GM20431 (cell line): ENCODE results near the gene TPRG1.

ENCODE experiments used
- in situ Hi-C: fragments of 300-500 bp; cut with MseI, MboI; formaldehyde crosslinking; loops from one replicate; pipeline ENCODE4 v1.15.0; 2020; ENCODE audit warnings: low sequenced_read_pairs; ENCODE audit not compliant: unreplicated experiment

Gene TPRG1

DNA sequence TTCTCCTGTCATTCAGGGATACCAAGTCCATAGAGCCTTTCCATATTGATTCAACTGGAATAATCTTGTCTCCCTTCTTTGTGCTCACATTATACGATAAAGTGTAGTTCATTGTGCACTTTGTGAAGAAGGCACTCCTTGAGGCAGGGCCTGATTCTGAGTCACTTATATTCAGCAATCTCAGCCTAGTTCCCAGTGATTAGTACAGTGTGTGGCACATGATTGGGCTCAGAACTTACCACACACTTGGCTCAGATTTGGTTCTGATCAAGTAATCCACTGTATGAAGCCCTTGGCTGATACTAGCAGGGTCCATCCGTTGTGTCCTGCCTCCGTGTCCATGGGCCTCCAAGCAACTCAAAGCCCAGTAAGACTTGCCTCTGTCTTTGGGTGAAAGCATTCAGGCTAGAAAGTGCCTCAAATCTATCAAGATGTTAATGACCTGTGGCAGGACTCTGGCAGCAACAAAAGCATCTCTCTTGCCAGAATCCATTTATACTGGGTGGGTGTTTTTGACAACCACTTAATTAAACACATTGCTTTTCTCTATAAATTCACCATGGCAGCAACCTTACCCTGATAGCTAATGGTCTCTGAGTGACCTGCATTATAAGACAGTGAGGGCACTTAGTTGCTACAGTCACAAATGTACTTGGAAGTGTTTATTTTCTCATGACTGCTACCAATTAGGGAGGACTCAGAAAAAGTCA, 51.3 kb downstream of the TPRG1 start:
- in situ Hi-C loops: no loop called here

DNA sequence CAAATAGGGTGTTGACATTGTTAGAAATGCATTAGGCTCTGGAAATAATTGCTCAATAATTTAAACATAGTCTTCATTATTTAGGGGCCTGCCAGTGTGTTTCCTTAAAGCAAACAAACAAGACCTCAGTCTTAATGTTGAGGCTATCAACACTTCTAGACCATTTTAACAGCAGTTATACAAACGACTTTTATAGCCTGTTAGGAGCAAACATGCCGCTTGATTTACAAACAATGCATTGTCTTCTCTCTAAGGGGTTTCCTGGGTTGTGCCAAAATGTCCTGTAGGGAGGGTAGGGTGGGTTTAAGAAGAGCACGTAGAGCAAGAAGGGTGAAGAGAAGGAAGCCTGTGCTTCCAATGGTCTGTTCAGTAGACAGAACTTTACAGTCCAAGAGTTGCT, 53.7 kb downstream of the TPRG1 start:
- in situ Hi-C loops: no loop called here

DNA sequence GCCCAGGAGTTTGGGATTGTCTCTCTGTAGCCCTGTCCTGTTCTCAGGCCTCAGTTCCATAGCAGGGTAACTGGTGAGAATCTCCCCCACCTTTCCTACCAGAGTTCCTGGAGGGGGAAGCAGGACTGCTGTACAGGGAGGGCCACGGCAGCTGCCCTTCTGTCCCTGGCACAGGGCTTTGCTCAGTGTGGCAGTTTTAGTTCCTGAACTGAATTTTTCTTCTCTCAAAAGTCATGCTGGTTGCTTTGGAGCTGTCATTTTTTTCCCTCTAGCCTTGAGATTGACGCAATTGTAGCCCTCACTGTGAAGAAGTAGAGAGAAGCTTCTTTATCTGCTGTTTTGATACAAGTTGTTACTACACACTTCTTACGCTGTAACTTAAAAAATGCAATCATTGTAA, 55.5 kb downstream of the TPRG1 start:
- in situ Hi-C loops: no loop called here

DNA sequence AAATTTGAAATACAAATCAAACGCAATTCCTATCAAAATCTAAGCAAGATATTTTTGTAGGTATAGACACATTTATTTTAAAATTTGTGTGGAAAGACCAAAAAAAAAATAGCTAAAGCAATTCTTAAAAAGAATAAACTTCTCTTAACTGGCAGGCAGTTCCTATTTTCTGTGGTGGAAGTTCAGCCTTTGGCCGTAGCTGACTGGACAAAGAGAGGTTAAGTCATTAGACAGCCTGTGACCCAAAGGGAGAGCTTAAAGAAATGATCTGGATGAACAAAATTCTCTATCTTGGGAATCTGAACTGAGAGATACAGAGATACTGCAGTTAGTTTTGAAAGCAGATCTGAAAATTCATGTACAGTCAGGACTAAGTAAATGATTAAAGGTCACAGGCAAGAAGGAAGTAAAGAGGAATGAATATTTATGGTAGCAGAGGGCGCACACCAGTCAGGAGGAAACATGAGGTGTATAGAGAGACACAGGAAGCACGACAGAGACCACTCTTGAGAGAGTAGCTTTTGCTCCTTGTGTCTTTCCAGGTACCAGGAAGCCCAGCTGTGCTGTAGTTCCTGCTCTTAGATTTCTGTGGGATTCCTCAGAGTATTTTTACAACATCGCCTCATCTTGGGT, 57.5 kb downstream of the TPRG1 start:
- in situ Hi-C loops: no loop called here

DNA sequence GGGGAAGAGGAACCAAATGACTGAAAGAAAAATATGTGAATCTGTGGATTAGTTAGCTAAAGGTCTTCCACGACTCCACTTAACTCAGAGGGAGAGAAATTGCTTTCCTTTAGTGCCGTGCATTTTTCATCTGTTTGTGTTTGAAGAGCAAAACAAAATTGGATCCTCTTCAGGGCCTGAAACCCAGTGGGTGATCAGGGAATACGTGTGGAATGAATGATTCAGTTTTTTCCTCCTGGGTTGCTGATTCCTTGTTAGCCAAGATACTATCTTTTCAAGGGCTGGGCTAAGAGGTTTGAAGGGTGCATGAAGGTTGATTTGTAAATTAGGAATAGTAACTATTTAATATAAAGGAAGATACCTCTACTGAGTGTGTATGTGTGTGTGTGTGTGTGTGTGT, 61.0 kb downstream of the TPRG1 start:
- in situ Hi-C loops: no loop called here

DNA sequence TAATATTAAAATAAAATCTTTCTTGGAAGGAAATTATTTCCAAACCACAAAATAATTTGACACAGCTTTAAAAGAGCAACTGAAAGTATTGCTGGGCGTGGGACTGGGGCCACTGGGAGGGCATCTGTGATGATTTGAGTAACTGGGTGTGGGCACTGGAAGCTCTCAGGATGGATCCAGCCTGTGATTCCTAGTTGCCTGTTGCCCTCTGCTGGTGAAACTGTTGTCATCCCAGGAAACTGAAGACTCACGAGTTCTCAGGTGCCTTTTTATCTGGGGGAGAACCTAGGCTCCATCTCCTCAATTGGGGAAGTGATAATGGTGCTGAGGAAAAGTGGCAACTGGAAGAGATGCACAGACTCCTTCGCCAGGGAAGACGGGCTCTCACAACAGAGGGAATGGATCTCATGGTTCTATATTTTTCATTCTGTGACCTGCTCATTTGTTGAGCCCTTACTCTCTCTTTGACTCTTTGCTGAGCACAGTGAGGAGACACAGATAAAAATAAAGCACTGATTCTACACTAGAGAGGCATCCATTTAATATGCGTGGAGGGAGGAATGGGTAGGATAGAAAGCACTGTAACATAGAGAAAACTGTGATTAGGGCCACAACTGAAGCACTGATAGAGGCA, 61.6 kb downstream of the TPRG1 start:
- in situ Hi-C loops: no loop called here

DNA sequence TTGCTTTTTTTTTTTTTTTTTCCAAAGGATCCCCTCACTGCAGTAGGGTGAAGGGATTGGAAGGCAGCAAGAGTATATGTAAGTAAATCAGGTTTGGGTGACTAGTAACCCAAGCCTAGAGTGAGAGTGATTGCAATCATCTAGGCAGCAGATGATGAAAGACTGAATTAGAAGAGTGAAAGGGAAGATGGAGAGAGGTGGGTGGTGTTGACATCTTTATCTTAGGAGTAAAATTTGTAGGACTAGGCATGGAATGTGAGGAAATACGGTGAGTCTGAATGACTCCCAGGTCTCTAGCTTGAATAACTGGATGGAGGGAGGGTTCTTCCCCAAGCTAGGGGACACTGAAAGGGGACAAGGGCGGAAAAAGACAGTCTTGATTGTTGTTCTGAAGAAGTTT, 63.4 kb downstream of the TPRG1 start:
- in situ Hi-C loops: no loop called here

DNA sequence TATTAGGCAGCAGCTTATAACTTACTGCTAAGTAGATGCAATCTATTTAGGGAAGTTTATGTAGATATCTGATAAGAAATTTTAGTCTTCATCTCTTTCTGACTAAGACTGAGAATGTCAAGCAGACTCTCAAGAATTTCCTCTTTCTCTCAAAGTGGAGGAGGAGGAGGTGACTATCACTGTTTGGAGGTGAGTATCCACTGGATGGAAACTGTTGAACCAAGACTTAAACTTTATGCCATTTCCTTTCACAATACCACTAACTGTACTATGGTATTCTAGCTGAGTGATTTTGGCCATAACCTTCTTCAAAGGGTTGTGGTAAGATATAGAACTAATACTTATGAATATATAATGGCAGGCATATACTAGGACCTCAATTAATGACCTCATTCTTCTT, 64.6 kb downstream of the TPRG1 start:
- in situ Hi-C loops: no loop called here

DNA sequence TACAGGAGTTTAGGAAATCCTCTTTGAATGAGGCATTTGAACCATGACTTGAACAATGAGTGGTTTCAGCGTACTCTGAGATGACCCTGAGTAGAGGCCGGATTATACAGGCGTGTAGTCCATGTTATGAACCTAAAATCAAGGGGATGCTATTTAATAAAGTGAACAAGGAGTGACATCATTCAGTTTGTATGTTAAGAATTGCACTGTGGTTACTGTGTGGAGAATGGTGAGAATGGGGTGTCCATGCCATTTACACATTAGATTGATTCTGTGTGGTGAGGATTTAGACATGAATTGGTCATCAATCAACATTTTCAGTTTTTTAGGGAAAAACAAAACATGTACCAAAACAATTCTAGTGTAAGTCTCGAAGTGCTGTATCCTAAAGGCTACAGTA, 65.8 kb downstream of the TPRG1 start:
- in situ Hi-C loops: no loop called here

DNA sequence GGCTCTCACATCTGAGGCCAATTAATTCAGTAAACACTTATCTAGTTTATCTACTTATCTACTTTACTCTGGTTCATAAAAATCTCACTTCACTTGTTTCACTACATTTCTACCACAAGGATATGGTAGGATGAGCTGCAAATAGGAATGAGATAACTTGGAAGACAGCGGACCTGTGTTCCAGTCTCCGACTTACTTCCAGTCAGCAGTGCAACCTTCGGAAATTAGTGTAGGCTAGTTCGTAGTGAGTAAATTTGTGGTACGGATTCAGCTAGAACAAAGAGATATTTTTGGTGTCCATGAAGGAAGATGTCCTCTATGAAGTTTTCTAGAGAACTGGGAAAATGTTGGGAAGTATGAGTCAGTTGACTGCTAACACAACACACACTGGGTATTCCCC, 66.3 kb downstream of the TPRG1 start:
- in situ Hi-C loops: no loop called here

DNA sequence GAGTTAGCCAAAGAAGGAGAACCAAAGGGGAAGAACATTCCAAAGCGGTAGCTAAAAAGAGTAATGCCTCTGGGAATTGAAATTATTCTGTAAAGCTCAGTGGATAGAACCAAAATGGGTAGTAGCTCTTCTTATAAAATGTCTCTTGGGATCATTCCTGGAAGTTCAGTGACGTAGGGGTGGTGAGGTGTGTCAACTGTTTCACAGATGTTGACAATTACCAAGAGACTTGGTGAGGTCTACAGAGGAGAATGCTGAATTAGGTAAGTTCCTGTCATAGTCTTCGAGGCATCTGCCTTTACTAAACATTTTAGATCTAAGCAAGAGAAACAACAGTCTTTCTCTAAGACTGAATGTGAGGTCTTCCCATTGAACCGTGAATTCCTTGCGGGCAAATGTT, 67.8 kb downstream of the TPRG1 start:
- in situ Hi-C loops: no loop called here

DNA sequence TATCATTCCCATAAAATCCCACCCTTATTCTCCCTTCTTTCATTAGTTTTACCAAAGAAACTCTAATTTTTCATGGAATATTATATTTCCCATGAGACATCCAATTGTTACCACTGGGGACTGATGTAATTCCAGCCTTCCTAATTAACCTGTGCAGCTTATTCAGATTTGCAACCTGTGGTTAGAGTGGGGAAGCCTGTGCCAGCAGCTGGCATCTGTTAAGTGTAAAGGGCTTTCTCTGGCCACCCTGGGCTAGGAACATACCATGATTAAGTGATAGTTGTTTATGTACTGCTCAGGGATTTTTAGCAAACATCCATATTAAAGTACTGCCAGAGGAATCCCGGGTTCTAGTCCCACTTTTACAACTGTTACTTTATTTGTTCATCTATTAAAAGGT, 78.2 kb downstream of the TPRG1 start:
- in situ Hi-C loops: no loop called here

DNA sequence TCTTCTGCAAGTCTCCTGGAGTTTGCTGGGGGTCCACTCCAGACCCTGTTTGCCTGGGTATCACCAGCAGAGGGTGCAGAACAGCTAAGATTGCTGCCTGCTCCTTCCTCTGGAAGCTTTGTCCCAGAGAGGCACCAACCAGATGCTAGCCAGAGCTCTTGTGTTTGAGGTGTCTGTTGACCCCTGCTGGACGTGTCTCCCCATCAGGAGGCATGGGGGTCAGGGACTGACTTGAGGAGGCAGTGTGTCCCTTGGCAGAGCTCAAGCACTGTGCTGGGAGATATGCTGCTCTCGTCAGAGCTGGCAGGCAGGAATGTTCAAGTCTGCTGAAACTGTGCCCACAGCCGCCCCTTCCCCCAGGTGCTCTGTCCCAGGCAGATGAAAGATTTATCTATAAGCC, 86.5 kb downstream of the TPRG1 start:
- in situ Hi-C loops: no loop called here

DNA sequence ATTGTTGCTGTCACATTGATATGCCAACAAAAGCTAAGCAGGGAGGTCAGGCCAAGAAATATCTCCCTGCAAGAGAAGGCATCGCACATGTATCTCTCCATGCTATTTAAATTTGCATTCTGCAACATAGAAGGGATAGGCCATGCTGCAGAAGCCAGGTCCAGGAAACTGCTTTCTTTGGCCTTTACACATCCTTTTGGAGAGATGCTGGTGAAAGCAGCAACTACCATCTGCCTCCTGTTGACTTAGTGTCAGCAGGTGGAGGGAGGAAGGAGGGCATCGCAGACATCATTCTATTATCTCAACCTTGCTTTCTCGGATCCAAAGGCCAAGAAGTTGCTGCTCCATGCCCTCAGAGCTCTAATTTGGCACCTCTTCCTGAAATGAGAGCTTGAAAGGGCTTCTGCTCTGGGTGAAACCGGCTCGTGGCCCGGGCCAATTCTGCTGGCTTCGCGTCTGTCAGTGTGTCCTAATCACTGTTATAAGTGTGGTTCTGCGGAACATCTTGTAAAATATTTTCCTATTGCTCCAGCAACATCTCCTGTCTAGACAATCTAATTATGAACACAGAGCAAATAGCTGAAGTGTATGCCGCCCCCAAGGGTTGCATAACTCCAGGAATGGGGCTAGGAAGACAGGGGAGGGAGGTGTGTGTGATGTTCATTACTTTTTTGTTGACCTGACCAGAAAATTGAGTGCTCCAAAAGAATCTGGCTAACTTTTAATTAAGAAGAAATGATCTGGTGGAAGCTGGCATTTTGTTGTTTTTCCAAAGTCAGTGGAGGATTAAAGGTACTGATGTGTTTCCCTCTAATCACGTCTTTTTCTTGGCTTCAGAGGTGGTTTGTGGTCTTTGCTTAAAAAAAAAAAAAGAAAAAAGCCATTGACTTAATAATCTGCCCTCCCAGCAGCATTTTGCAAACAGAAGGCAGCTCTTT, 89.1 kb downstream of the TPRG1 start:
- in situ Hi-C loops: no loop called here

DNA sequence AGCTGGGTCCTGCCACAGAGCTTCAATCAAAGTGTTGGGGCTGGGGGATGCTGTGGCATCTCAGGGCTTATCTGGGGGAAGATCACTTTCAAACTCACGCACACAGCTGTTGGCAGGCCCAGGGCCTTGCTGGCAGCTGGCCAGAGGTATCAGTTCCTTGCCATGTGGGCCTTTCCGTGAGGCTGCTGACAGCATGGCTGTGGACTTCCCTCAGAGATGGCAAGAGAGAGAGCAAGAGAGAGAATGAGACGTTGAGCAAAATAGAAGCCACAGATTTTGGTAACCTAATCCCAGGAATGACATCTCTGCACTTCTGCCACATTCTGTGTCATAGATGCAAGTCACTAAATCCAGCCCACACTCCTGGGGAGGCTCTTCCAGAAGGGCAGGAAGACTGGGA, 91.0 kb downstream of the TPRG1 start:
- in situ Hi-C loops: no loop called here

DNA sequence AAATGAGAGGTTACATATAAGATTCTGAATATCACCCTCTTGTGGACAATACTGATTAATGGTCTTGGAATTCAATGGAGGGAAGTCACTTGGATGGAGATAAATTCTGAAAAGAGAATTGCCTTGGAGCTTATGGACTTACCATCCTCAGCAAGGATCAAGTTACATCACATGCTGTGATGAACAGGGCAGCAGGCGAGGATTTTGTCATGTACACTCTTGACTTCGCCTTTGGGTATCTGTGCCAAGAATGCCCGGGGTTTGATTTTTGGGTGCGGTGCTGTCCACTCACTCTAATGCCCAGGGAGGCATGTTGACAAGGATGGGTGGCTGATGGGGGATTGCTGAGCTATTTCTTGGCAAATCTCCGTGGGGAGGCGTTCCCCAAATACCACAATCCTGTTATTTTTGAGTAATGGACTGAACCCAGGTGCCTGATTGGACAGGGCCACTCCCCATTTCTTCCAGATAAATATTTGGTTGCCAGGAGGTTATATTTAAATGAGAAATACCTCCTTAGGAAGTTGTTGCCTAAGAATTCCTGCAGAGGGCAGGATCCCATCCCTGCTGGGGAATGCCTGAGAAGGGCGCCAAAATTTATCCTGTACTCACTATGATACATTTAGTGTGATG, 96.3 kb downstream of the TPRG1 start:
- in situ Hi-C loops: no loop called here

DNA sequence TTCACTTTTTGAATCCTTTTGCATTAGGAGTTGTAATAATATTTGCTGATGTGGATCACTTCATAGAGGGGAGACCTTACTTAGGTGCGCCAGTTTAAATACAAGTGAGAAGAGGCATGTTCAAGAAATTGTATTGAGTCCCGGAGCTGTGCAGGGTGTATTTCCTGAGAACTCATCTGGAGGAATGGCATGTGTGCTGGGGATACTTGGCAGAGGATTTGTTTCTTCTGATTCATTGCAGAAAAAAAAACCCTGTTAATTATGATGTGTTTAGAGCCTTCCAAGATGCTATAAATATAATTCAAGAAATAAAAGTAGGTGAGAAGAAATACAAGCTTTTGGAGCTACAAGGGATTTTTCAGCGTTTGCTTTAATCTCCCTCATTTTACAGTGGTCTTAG, 97.6 kb downstream of the TPRG1 start:
- in situ Hi-C loops: no loop called here

DNA sequence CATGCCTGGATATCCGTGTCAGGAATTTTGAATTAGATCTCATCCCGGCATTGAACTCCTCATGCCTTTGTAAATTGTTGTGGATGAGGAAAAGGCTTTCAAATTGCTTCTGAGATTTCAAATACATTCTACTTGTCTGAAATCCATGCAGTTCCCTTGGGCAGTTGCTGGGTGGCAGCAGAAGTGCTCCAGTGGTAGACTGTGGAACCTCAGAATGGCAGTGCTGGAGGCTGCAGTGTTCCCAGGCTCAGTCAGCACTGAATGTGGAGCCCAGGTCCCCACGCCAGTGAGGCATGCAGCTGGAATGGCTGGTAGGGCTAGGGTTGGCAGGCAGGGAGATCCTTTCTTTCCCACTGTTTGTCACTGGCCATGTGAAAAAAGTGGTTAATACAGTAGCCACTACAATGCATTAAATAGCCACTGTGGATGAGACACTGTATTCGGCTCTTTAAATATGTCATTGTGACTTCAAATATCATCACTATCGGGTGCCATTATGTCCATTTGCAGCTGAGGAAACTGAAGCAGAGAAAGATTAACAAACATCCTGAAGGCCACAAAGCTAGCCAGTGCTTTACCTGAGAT, 98.6 kb downstream of the TPRG1 start:
- in situ Hi-C loops: loop anchor here (10.0 kb wide), 1 partner anchor 684 kb away; no protein-coding TSS in a partner anchor

DNA sequence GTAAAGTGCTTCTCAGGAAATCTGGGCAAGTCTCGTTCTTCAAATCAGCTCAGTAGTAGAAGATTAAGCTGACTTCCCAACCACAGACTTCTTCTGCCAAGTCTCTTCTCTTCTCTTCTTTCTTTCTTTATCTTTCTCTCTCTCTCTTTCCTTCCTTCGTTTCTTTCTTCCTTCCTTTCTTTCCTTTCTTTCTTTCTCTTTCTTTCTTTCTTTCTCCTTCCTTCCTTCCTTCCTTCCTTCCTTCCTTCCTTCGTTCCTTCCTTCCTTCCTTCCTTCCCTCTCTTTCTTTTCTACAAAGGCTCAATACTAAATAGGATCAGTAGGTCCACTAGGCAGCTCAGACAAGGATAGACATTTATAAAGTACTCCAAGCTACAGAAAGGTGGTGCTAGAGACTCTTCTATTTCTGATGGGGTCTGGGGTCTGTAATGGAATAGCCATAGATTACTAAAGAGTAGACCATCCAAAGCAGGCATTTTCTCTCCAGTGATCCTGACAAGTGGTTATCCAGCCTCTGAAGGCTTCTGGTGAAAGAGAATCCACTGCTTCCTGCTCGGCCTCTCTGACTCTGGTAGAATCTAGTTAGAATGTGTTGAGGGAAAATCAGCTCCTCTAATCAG, 100.8 kb downstream of the TPRG1 start:
- in situ Hi-C loops: loop anchor here (10.0 kb wide), 1 partner anchor 682 kb away; no protein-coding TSS in a partner anchor
